Measurements from ENCODE around the gene ZW10.
"Not testable (repeated sequence)": the region's sequence is repeated elsewhere in the genome, so short reads cannot be mapped to it uniquely, and the experiment has no call there.

Gene ZW10

GRCh38 chr11:113736323-113736722, 37.2 kb downstream of the ZW10 start:
- no peak for DNase-seq

- no peak for DNase-seq
Measured at GRCh38 chr11:113732092-113732491, 41.4 kb downstream of the ZW10 start.

- no peak for DNase-seq
Measured at GRCh38 chr11:113730887-113731726, 42.4 kb downstream of the ZW10 start.

GRCh38 chr11:113729456-113729855, 44.0 kb downstream of the ZW10 start:
- no peak for DNase-seq

GRCh38 chr11:113728814-113729213, 44.7 kb downstream of the ZW10 start:
- DNase-seq: no peak

- DNase-seq: no peak
Measured at GRCh38 chr11:113725913-113726312, 47.6 kb downstream of the ZW10 start.

- DNase-seq: no peak
Measured at GRCh38 chr11:113725407-113725806, 48.1 kb downstream of the ZW10 start.

GRCh38 chr11:113724778-113725177, 48.7 kb downstream of the ZW10 start:
- DNase-seq: no peak

- DNase-seq: no peak
Measured at GRCh38 chr11:113723787-113724186, 49.7 kb downstream of the ZW10 start.

GRCh38 chr11:113722934-113723333, 50.6 kb downstream of the ZW10 start:
- DNase-seq: no peak

GRCh38 chr11:113722221-113722620, 51.3 kb downstream of the ZW10 start:
- no peak for DNase-seq

GRCh38 chr11:113721462-113722066, 51.9 kb downstream of the ZW10 start:
- DNase-seq: no peak

GRCh38 chr11:113720478-113720877, 53.0 kb downstream of the ZW10 start:
- not testable (repeated sequence) for DNase-seq

- DNase-seq: no peak
Measured at GRCh38 chr11:113715882-113716625, 57.4 kb downstream of the ZW10 start.

- DNase-seq: no peak
Measured at GRCh38 chr11:113715273-113715672, 58.2 kb downstream of the ZW10 start.

- DNase-seq: no peak
Measured at GRCh38 chr11:113710989-113711388, 62.5 kb downstream of the ZW10 start.

- DNase-seq: no peak
Measured at GRCh38 chr11:113705871-113706655, 67.4 kb downstream of the ZW10 start, which contains the start of gene TMPRSS5. Gene TMPRSS5, minus strand, starts transcription at chr11:113706308. Its CDS starts 84 bp downstream, at chr11:113706224.

- not testable (repeated sequence) for DNase-seq
Measured at GRCh38 chr11:113703551-113703950, 69.9 kb downstream of the ZW10 start.

GRCh38 chr11:113701491-113701890, 72.0 kb downstream of the ZW10 start:
- no peak for DNase-seq

- DNase-seq: no peak
Measured at GRCh38 chr11:113698515-113698914, 75.0 kb downstream of the ZW10 start.

GRCh38 chr11:113697756-113698407, 75.6 kb downstream of the ZW10 start:
- no peak for DNase-seq

GRCh38 chr11:113697111-113697510, 76.4 kb downstream of the ZW10 start:
- no peak for DNase-seq

All from activated T-cell treated with anti-CD3 and anti-CD28 coated beads for 4 hours (primary cell).